NCI-H146 (cell line): ENCODE results near the gene CHST11.
"Not testable (repeated sequence)": the region's sequence is repeated elsewhere in the genome, so short reads cannot be mapped to it uniquely, and the experiment has no call there.

Source experiments
- DNase-seq: peaks from one replicate; lab custom pipeline; 2025; lab: John Stamatoyannopoulos, UW

CHST11 gene

GRCh38 chr12:104526320-104526719 is 69.6 kb downstream of the CHST11 start:
- DNase-seq: no peak

- DNase-seq: no peak
These were observed 70.0 kb downstream of the CHST11 start for GRCh38 chr12:104526751-104527150.

GRCh38 chr12:104527653-104528052 is 70.9 kb downstream of the CHST11 start:
- DNase-seq: not testable (repeated sequence)

GRCh38 chr12:104529130-104529874 is 72.6 kb downstream of the CHST11 start:
- no peak for DNase-seq

GRCh38 chr12:104532636-104533035 is 75.9 kb downstream of the CHST11 start:
- DNase-seq: no peak

GRCh38 chr12:104533134-104533533 is 76.4 kb downstream of the CHST11 start:
- DNase-seq: no peak

GRCh38 chr12:104534162-104534856 is 77.6 kb downstream of the CHST11 start:
- DNase-seq: no peak

- no peak for DNase-seq
These were observed 78.1 kb downstream of the CHST11 start for GRCh38 chr12:104534857-104535248.

GRCh38 chr12:104535369-104535768 is 78.6 kb downstream of the CHST11 start:
- DNase-seq: no peak

GRCh38 chr12:104536841-104537240 is 80.1 kb downstream of the CHST11 start:
- no peak for DNase-seq

- no peak for DNase-seq
These were observed 81.3 kb downstream of the CHST11 start for GRCh38 chr12:104538056-104538455.

- DNase-seq: no peak
These were observed 82.2 kb downstream of the CHST11 start for GRCh38 chr12:104538891-104539462.

GRCh38 chr12:104544836-104545235 is 88.1 kb downstream of the CHST11 start:
- DNase-seq: no peak

GRCh38 chr12:104546575-104546974 is 89.8 kb downstream of the CHST11 start:
- DNase-seq: no peak

GRCh38 chr12:104547235-104547634 is 90.5 kb downstream of the CHST11 start:
- no peak for DNase-seq

GRCh38 chr12:104549815-104550480 is 93.2 kb downstream of the CHST11 start:
- no peak for DNase-seq

- no peak for DNase-seq
These were observed 94.7 kb downstream of the CHST11 start for GRCh38 chr12:104551313-104551931.

- DNase-seq: no peak
These were observed 96.7 kb downstream of the CHST11 start for GRCh38 chr12:104553421-104553820.

GRCh38 chr12:104555648-104556047 is 98.9 kb downstream of the CHST11 start:
- DNase-seq: peak; percentile 50

GRCh38 chr12:104557488-104558195 is 100.9 kb downstream of the CHST11 start:
- DNase-seq: no peak

GRCh38 chr12:104560881-104561280 is 104.1 kb downstream of the CHST11 start:
- no peak for DNase-seq

GRCh38 chr12:104562763-104563162 is 106.0 kb downstream of the CHST11 start:
- DNase-seq: no peak
